ENCODE measurements around the gene KRT6A. TPM values are rescaled to one million over a fixed set of nuclear protein-coding genes. Genes with fewer than 3 reads are reported as not detected.
A peak's percentile ranks its signal among the peaks of the same experiment; 100 is the strongest.
"Not testable (repeated sequence)": the region's sequence is repeated elsewhere in the genome, so short reads cannot be mapped to it uniquely, and the experiment has no call there.

KRT6A gene
- polyA plus RNA-seq, 1 donor (not counting 4 experiments of a cell fraction or from before 2014, with no cell fraction given): 12,338 TPM

DNA sequence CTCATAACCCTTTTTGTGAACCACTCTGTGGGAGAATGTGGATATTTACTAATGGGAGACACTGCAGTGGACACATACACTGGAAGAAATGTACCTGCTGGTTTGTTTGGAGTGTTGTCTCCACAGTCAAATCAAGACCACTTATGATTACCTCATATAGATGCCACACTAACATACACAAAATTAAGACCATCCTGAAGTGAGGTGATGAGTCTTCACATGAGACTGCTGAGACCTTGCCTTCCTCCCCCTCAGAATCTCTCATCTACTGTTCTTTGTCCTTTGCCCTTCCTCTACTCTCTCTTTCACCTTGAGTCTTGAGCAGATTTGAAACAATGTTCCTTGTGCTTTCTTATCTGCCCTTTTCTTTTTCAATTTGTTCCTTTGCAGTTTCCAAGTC lies 4.3 kb downstream of the KRT6A start:
- Histone ChIP-seq H3K79me2 (ENCODE audit: control insufficient read depth, insufficient read depth, low read length) (peaks cover 16% of the 10 kb centered on the region), H2AFZ (ENCODE audit: control insufficient read depth, low read length) (no peak overlapping the region), H3K27ac (ENCODE audit: control insufficient read depth, insufficient read depth, low read length) (no peak overlapping the region), H3K27me3 (ENCODE audit: control insufficient read depth, extremely low read depth, insufficient read depth, low read length) (no peaks in the 10 kb centered on the region), H3K36me3 (ENCODE audit: control insufficient read depth in 2 of 2, extremely low read depth in 1 of 2, insufficient read depth in 2 of 2, low read length in 2 of 2) (peaks cover 14 to 31% of the 10 kb centered on the region in 2 experiments), H3K9ac (ENCODE audit: control insufficient read depth, extremely low read depth, insufficient read depth, low read length) (no peak overlapping the region), H3K4me2 (ENCODE audit: control insufficient read depth, extremely low read depth, insufficient read depth, low read depth, low read length) (peak overlapping the region; percentile 6), H3K4me1 (ENCODE audit: control insufficient read depth, extremely low read depth, insufficient read depth, low read length) (peaks cover 5% of the 10 kb centered on the region), H4K20me1 (ENCODE audit: control insufficient read depth, extremely low read depth, insufficient read depth, low read length) (peaks cover 31% of the 10 kb centered on the region), H3K4me3 (ENCODE audit: control insufficient read depth in 2 of 3, extremely low read depth in 1 of 3, insufficient read depth in 2 of 3, low read depth in 1 of 3, low read length in 3 of 3) (no peak overlapping the region), H3K9me1 (ENCODE audit: control insufficient read depth, extremely low read depth, insufficient read depth, low read length) (no peaks in the 10 kb centered on the region), H3K9me3 (ENCODE audit: control insufficient read depth, low read depth, low read length) (no peaks in the 10 kb centered on the region)
- FAIRE-seq (peak; percentile 52), DNase-seq (ENCODE audit: low read depth, low spot score) (no peak)
- no peak for TF ChIP-seq EZH2 (IDR thresholded peaks at IDR 0.05; ENCODE audit: low read length)
- TF ChIP-seq, protein P1, sequence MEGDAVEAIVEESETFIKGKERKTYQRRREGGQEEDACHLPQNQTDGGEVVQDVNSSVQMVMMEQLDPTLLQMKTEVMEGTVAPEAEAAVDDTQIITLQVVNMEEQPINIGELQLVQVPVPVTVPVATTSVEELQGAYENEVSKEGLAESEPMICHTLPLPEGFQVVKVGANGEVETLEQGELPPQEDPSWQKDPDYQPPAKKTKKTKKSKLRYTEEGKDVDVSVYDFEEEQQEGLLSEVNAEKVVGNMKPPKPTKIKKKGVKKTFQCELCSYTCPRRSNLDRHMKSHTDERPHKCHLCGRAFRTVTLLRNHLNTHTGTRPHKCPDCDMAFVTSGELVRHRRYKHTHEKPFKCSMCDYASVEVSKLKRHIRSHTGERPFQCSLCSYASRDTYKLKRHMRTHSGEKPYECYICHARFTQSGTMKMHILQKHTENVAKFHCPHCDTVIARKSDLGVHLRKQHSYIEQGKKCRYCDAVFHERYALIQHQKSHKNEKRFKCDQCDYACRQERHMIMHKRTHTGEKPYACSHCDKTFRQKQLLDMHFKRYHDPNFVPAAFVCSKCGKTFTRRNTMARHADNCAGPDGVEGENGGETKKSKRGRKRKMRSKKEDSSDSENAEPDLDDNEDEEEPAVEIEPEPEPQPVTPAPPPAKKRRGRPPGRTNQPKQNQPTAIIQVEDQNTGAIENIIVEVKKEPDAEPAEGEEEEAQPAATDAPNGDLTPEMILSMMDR (optimal IDR thresholded peaks at IDR 0.05 in 1 of 3, IDR thresholded peaks at IDR 0.05 in 1 of 3, conservative IDR thresholded peaks at IDR 0.05 in 1 of 3; ENCODE audit: extremely low read depth in 1 of 3, insufficient read depth in 2 of 3, low read length in 3 of 3): no peak
- dilution Hi-C loops (cut with MboI; ENCODE audit: extremely low pct_ligation_motif_present, low sequenced_read_pairs): no loop called here

DNA sequence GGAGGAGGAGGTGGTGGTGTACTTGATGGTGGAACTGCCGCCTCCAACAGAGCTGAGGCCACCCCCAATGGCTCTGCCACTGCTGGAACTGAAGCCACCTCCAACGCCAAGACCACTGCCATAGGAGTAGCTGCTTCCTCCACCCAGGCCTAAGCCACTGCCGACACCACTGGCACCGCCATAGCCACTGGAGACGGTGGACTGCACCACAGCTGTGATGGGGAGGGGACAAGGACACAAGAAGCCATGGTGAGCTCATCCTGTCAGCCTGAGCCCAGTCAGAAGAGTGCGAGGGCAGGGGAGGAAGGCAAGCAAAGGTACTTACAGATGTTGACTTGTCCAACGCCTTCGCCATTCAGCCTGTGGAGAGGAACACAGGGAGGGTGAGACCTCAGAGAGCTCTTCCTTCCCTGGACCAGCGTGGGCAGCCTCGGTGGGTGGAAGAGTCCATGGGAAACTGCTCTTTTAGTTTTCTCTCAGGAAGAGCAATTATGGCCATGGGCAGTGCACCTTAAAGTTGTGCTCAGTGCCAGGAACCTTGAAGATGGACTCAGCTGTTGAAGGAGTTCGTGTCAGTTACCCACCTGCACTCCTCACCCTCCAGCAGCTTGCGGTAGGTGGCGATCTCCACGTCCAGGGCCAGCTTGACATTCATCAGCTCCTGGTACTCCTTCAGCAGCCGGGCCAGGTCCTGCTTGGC lies 5.2 kb downstream of the KRT6A start:
- Histone ChIP-seq H3K79me2 (ENCODE audit: control insufficient read depth, insufficient read depth, low read length) (peaks cover 14% of the 10 kb centered on the region), H3K36me3 (ENCODE audit: control insufficient read depth in 2 of 2, extremely low read depth in 1 of 2, insufficient read depth in 2 of 2, low read length in 2 of 2) (peaks cover 14 to 31% of the 10 kb centered on the region in 2 experiments), H4K20me1 (ENCODE audit: control insufficient read depth, extremely low read depth, insufficient read depth, low read length) (peaks cover 31% of the 10 kb centered on the region)
- DNase-seq (ENCODE audit: low read depth, low spot score); H3K27ac ChIP-seq (ENCODE audit: control insufficient read depth, insufficient read depth, low read length); H3K4me1 ChIP-seq (ENCODE audit: control insufficient read depth, extremely low read depth, insufficient read depth, low read length); H3K9me1 ChIP-seq (ENCODE audit: control insufficient read depth, extremely low read depth, insufficient read depth, low read length); H3K27me3 ChIP-seq (ENCODE audit: control insufficient read depth, extremely low read depth, insufficient read depth, low read length); dilution Hi-C loops (cut with MboI; ENCODE audit: extremely low pct_ligation_motif_present, low sequenced_read_pairs); H2AFZ ChIP-seq (ENCODE audit: control insufficient read depth, low read length); H3K9ac ChIP-seq (ENCODE audit: control insufficient read depth, extremely low read depth, insufficient read depth, low read length); H3K9me3 ChIP-seq (ENCODE audit: control insufficient read depth, low read depth, low read length); H3K4me3 ChIP-seq (ENCODE audit: control insufficient read depth in 2 of 3, extremely low read depth in 1 of 3, insufficient read depth in 2 of 3, low read depth in 1 of 3, low read length in 3 of 3); H3K4me2 ChIP-seq (ENCODE audit: control insufficient read depth, extremely low read depth, insufficient read depth, low read depth, low read length): not testable (repeated sequence)
- FAIRE-seq: peak; percentile 53

DNA sequence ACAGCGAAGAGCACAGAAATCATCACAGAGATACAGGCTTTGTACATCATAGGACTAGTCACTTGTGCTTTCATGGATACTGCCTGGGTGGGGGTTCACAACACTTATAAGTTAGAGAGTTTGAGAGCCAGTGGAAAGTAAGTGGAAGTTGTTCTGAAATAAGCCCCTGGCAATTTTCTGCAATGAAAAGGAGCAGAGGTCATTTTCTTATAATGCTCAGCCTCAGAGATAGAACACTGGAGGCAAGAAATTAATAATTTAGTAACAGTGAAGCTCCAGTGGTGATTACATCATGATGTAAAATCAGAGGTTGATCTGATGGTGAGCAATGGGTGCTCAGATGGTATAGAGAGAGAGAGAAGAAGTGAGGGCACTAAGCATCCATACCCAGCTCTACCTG lies 5.8 kb downstream of the KRT6A start:
- Histone ChIP-seq H3K79me2 (ENCODE audit: control insufficient read depth, insufficient read depth, low read length) (peaks cover 11% of the 10 kb centered on the region), H2AFZ (ENCODE audit: control insufficient read depth, low read length) (no peak overlapping the region), H3K9me1 (ENCODE audit: control insufficient read depth, extremely low read depth, insufficient read depth, low read length) (no peaks in the 10 kb centered on the region), H4K20me1 (ENCODE audit: control insufficient read depth, extremely low read depth, insufficient read depth, low read length) (peaks cover 29% of the 10 kb centered on the region), H3K9me3 (ENCODE audit: control insufficient read depth, low read depth, low read length) (no peaks in the 10 kb centered on the region), H3K9ac (ENCODE audit: control insufficient read depth, extremely low read depth, insufficient read depth, low read length) (no peak overlapping the region), H3K4me1 (ENCODE audit: control insufficient read depth, extremely low read depth, insufficient read depth, low read length) (no peaks in the 10 kb centered on the region), H3K36me3 (ENCODE audit: control insufficient read depth in 2 of 2, extremely low read depth in 1 of 2, insufficient read depth in 2 of 2, low read length in 2 of 2) (peaks cover 11 to 30% of the 10 kb centered on the region in 2 experiments), H3K27me3 (ENCODE audit: control insufficient read depth, extremely low read depth, insufficient read depth, low read length) (no peaks in the 10 kb centered on the region), H3K4me2 (ENCODE audit: control insufficient read depth, extremely low read depth, insufficient read depth, low read depth, low read length) (no peak overlapping the region), H3K27ac (ENCODE audit: control insufficient read depth, insufficient read depth, low read length) (no peak overlapping the region), H3K4me3 (ENCODE audit: control insufficient read depth in 2 of 3, extremely low read depth in 1 of 3, insufficient read depth in 2 of 3, low read depth in 1 of 3, low read length in 3 of 3) (no peak overlapping the region)
- dilution Hi-C loops (cut with MboI; ENCODE audit: extremely low pct_ligation_motif_present, low sequenced_read_pairs): no loop called here
- FAIRE-seq: no peak
- TF ChIP-seq, protein P1 (optimal IDR thresholded peaks at IDR 0.05 in 1 of 3, IDR thresholded peaks at IDR 0.05 in 1 of 3, conservative IDR thresholded peaks at IDR 0.05 in 1 of 3; ENCODE audit: extremely low read depth in 1 of 3, insufficient read depth in 2 of 3, low read length in 3 of 3): no peak
- TF ChIP-seq EZH2 (IDR thresholded peaks at IDR 0.05; ENCODE audit: low read length): no peak
- DNase-seq (ENCODE audit: low read depth, low spot score): no peak

Data from keratinocyte (primary cell).